ENCODE measurements around the gene MAPKAPK2. TPM values are rescaled to one million over a fixed set of nuclear protein-coding genes. Genes with fewer than 3 reads are reported as not detected.

Gene MAPKAPK2
- total RNA-seq, 1 experiment from 2014 or later, result 32.7 TPM

GRCh38 chr1:206732508-206732907 is 47.8 kb downstream of the MAPKAPK2 start:
- DNase-seq (ENCODE audit: low spot score), result no peak
- in situ Hi-C loops (cut with HindIII; ENCODE audit: low sequenced_read_pairs), result no loop called here

- in situ Hi-C loops (cut with HindIII; ENCODE audit: low sequenced_read_pairs), result no loop called here
- DNase-seq (ENCODE audit: low spot score), result no peak
These were observed 48.3 kb downstream of the MAPKAPK2 start for GRCh38 chr1:206732992-206733391.

GRCh38 chr1:206734499-206735142 is 49.9 kb downstream of the MAPKAPK2 start:
- peak; percentile 75 for DNase-seq (ENCODE audit: low spot score)
- in situ Hi-C loops (cut with HindIII; ENCODE audit: low sequenced_read_pairs), result no loop called here

DNA sequence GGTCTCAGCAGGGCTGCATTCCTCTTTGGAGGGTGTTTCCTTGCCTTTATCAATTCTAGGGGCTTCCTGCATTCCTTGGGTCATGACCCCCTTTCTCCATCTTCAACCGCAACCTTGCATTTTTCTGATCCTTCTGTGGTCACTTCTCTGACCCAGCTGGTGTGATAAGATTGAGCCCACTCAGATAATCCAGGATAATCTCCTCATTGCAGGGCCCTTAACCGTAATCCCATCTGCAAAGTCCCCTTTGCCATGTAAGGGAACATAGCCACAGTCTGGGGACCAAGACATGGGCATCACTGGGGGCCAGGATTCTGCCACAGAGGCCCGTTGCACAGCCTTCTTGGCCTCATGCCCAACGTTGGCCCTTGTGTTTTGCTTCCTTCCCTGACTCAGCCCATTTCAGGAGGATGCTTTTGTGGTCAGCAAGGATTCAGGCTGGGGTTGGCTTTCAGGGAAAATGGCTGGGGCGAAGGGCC is 50.9 kb downstream of the MAPKAPK2 start:
- in situ Hi-C loops (cut with HindIII; ENCODE audit: low sequenced_read_pairs), result no loop called here
- DNase-seq (ENCODE audit: low spot score), result no peak

- no peak for DNase-seq (ENCODE audit: low spot score)
- in situ Hi-C loops (cut with HindIII; ENCODE audit: low sequenced_read_pairs), result no loop called here
These were observed 52.4 kb downstream of the MAPKAPK2 start for GRCh38 chr1:206736878-206737728.

- no peak for DNase-seq (ENCODE audit: low spot score)
- in situ Hi-C loops (cut with HindIII; ENCODE audit: low sequenced_read_pairs), result no loop called here
These were observed 53.1 kb downstream of the MAPKAPK2 start for GRCh38 chr1:206737729-206738201.

DNA sequence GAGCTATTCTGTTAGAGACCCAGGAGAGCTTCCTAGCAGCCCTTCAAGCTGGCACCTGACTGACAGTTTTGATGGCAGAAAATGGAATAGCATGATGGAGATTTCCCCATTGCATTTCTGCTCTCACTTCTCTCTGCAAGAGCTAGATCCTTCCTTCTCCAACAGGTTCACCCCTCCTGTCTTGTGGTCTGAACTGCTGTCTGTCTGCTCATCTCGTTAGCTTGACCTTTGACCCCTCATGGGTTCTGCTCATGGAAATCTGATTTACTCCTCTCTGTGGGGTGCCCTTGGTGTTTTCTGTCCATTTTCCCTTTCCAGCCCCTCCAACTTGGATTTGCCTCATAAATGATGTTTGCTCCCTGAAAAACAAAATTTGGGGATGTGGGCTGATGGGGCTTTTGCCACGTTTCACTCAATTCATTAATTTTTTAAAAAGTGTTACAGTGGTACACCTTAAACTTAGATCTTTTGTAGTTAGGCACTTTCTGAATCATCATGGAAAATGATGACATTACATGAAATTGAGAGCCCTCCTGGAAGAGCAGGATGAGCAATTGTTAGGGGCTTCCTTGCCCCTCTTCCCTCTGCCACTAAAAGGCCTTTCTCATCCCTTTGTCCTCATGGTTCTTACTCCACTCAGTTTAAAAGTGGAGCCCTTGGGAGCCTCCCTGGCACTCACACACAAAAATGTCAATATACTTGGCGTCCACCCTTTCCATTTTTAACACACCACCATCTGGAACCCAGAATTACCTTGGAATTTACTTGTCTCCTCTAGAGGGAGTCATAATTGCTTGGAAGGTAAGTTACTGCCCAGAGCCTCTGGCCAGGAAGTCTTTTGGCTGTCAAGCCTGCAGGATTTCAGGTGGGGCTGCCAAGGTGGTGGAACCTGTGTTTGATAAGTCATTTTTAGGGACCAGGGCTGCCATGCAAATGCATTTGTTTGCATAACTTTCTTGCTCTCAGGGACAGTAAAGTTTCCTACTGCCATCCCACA is 54.0 kb downstream of the MAPKAPK2 start:
- peak; percentile 74 for DNase-seq (ENCODE audit: low spot score)
- in situ Hi-C loops (cut with HindIII; ENCODE audit: low sequenced_read_pairs), result no loop called here

GRCh38 chr1:206739411-206740076 is 54.8 kb downstream of the MAPKAPK2 start:
- no peak for DNase-seq (ENCODE audit: low spot score)
- in situ Hi-C loops (cut with HindIII; ENCODE audit: low sequenced_read_pairs), result no loop called here

GRCh38 chr1:206741142-206741701 is 56.5 kb downstream of the MAPKAPK2 start:
- DNase-seq (ENCODE audit: low spot score), result no peak
- in situ Hi-C loops (cut with HindIII; ENCODE audit: low sequenced_read_pairs), result no loop called here

DNA sequence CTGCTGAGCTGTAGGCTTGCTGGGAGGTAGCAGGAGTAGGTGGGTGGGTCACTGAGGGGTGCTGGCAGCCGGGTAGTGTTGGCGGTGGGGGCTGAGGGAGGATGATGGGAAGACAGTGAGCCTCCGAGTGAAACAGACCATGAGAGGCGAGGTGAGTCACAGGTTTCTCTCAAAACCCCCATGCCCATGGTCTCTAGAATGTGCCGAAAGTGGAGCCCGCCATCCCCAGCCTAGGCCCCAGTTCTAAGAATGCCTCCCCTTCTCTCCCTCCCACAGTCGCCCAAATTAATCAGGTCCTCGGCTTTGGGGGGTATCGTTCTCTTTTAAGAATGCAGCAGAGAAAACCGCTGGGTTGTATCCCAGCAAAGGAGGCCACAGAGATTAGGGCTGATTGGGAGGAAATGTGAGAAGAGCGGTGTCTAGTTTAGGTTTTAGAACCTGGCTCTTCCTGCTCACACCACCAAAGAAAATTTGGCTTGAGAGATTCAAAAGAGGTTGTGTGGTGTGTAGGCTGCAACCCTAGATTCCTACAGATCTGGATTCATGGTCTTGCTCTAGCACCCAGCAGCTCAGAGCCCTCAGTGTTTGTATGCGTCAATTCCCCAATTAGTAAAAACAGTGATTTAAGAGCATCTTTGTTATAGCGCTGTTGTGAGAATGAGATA is 58.1 kb downstream of the MAPKAPK2 start:
- in situ Hi-C loops (cut with HindIII; ENCODE audit: low sequenced_read_pairs), result no loop called here
- no peak for DNase-seq (ENCODE audit: low spot score)

DNA sequence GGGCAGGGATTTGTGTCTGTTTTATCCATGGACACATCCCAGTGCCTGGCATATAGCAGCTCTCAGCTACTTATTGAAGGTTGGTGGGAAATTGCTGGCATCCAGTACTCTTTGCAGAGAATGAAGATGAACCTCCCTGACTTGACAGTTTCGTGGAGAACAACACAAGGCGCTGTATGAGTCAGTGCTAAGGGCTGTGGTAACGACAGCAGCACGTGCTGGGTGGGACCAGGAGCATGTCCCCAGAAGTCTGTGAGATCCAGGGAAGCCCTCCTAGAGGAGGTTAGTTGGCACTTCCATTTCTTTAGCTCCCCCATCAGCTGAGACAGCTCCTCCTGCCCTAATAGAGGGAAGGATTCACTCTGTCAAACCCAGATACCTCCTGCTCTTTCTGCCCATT is 60.0 kb downstream of the MAPKAPK2 start:
- no peak for DNase-seq (ENCODE audit: low spot score)
- in situ Hi-C loops (cut with HindIII; ENCODE audit: low sequenced_read_pairs), result no loop called here

DNA sequence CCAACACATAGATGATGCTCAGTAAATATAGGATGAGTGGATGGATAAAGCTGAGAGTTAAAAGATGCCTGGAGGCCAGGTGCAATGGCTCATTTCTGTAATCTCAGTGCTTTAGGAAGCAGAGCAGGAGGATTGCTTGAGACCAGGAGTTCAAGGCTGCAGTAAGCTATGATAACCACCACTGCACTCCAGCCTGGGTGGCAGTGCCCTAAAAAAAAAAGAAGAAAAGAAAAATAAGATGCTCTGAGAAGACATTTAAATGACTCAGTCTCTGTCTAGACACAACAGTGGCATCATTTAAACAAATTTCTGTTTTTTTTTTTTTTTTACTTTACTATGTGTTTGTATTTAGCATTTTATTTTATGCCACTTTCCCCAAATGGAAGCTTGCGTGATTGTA is 60.6 kb downstream of the MAPKAPK2 start:
- DNase-seq (ENCODE audit: low spot score), result no peak
- in situ Hi-C loops (cut with HindIII; ENCODE audit: low sequenced_read_pairs), result no loop called here

DNA sequence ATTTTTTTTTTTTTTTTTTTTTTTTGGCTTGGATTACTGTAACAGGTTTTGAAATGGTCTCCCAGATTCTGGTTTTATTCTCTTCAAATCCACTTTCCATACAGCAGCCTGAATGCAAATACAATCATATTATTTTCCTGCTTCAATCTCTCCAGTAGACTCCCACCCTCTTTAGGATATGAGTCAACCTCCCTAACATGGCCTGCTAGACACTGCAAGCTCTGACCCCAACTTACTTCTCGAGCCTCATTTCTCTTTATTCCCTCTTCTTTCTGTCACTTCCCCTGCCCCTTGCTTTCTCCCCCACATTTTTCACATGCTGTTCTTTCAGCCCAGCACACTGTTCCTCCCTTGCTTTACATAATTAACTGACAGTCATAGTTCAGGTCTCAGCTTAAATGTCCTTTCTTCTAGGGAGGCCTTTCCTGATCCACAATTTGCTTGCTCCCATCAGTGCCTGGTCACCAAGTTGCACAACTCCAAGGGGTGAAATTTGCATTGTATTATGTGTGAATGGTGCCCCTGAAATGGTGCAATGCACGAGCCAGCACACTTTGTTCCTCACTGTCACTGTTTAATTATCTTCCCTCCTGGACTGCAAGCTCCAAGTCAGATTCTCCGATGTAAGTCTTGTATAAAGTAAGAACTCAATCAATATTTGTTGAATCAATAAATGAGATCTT is 63.8 kb downstream of the MAPKAPK2 start:
- in situ Hi-C loops (cut with HindIII; ENCODE audit: low sequenced_read_pairs), result no loop called here
- DNase-seq (ENCODE audit: low spot score), result no peak

DNA sequence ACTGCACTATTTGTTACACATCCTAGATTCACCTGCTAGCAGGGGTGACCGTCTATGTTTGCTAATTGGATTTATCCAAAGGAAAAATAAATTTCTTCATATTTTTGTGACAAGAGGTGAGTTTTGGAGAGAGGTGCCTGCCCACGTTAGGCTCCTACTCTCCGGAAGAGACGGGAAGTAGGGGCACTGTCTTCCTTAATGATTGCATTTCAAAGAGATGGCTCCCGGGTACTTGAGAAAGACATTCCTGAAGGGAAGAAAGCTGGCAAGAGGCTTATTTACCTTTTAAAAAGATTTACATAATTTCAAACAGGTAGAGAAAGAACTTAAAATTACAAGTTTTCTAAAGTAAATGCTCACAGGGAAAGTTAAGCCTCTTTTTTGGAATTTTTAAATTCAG is 67.2 kb downstream of the MAPKAPK2 start:
- no peak for DNase-seq (ENCODE audit: low spot score)
- in situ Hi-C loops (cut with HindIII; ENCODE audit: low sequenced_read_pairs), result no loop called here

GRCh38 chr1:206752481-206752880 is 67.8 kb downstream of the MAPKAPK2 start:
- in situ Hi-C loops (cut with HindIII; ENCODE audit: low sequenced_read_pairs), result no loop called here
- DNase-seq (ENCODE audit: low spot score), result no peak

DNA sequence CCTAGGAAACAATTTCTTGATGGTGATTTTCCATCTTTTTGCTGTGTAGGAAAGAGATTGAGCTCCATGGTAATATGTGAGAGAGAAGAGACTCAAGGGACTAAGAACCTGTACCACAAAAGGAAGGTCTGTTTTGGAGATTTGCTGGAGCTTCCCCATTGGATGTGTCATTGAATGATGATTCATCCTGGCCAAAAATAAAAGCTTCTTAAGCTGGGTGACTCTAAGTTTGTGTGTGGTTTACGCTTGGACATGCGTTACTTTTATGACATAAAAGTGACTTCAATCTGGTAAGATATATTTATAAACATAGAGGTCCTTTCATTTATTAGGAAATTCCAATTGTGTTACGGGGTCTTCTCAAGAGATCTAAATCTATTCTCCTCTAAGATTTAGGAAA is 68.4 kb downstream of the MAPKAPK2 start:
- no peak for DNase-seq (ENCODE audit: low spot score)

GRCh38 chr1:206754011-206754410 is 69.3 kb downstream of the MAPKAPK2 start:
- in situ Hi-C loops (cut with HindIII; ENCODE audit: low sequenced_read_pairs), result no loop called here

More for the DNA sequence above, 68.4 kb downstream of the MAPKAPK2 start:
- in situ Hi-C loops (cut with HindIII; ENCODE audit: low sequenced_read_pairs), result no loop called here

More at GRCh38 chr1:206754011-206754410, 69.3 kb downstream of the MAPKAPK2 start:
- DNase-seq (ENCODE audit: low spot score), result no peak

All from G401 (cell line).